Head of caudate nucleus (tissue), 42 donors: ENCODE measurements around the gene HPSE2.
"Not testable (repeated sequence)": the region's sequence is repeated elsewhere in the genome, so short reads cannot be mapped to it uniquely, and the experiment has no call there.

ENCODE experiments used
- DNase-seq, 42 donors: peaks; one replicate each; pipeline versions ENCODE4 v3.0.0 to v3.0.0-alpha.2; 2020 to 2021; ENCODE audit warnings: mixed read lengths in 7 of 42
- intact Hi-C: fragments of 100-400 bp; cut with DNase I; formaldehyde crosslinking; loops from one replicate; pipeline ENCODE4 v1.15.0; 2022

HPSE2 gene

DNA sequence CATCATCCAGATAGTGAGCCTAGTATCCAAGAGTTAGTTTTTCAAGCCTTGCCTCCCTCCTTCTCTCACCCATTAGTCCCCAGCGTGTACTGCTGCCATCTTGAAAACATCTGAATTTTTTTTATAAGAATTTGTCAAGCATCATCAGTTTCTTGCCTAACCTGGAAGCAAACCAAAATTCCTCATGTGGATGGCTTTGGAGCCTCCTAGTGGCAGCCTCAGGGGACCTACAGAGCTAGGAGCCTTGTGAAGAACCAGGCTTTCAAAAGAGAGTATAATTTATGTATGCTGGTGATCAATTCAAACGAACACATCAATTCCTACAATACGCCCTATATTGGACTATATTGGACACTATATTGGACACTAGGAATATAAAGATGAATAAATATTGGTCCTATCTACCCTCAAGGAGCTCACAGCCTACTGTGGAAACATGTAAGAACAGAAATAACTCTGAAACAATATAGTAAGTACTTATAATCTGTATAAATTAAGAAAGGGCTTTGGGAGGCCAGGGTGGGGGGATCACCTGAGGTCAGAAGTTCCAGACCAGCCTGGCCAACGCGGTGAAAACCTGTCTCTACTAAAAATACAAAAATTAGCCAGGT is 63.4 kb downstream of the HPSE2 start:
- DNase-seq = peak; percentile 11 to 79 (median 51)
- intact Hi-C loops = no loop called here

DNA sequence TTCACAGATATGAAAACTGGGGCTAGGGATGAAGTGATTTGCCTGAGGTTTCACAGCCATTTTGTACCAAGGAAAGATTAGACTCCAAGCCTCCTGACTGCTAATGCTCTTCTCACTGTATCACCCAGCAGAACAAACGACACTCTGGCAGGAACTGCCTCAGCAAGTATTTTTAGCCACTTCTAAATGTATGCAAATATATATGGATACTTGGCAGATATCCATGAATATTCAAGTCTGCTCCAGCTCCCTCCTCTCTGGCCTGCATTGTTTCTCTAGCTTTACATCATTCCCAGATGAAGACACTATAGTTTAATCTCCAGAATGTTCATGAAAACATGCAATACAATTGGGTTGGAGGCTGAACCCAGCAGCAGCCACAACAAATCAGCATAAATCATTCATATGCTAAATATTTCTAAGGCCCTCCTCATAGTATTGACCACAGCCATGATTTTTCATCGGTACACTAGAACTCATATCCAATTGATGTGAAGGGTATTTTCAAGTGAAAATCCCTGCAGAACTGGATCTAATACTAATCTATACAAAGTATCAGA is 65.5 kb downstream of the HPSE2 start:
- DNase-seq = no peak
- intact Hi-C loops = no loop called here

DNA sequence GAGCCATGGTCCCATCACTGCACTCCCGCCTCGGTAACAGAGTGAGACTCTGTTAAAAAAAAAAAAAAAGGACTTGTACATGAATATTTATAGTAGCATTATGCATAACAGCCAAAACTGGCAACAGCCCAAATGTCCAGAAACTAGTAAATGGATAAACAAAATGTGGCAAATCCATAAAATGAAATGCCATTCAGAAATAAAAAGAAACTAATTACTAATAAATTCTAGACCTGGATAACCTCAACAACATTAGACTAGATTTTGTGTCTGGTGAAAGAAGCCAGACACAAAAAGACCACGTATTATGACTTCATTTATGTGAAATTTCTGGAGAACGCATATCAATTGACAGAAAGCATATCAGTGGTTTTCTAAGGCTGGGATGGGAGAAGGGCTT is 74.5 kb downstream of the HPSE2 start:
- DNase-seq = peak in 1 of 42 donors; percentile 37
- intact Hi-C loops = no loop called here

DNA sequence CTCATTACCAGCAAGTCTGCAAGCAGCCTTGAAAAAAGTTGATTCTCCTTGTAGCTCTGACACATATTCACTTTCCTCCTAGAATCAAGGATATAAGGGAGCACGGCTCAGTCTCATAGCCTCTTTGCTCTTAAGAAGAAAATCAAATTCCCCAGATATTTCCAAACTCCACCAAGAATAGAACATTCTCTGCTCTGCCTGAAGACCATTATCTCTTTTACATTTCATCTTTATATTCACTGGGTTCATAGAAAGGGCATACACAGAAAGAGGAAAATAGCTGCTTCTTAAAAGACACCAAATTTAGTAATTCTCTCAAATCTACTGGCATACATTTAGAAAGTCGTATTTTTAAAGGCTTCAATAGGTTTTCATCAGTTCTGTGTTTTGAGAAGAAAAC is 92.0 kb downstream of the HPSE2 start:
- no peak for DNase-seq
- intact Hi-C loops = no loop called here

DNA sequence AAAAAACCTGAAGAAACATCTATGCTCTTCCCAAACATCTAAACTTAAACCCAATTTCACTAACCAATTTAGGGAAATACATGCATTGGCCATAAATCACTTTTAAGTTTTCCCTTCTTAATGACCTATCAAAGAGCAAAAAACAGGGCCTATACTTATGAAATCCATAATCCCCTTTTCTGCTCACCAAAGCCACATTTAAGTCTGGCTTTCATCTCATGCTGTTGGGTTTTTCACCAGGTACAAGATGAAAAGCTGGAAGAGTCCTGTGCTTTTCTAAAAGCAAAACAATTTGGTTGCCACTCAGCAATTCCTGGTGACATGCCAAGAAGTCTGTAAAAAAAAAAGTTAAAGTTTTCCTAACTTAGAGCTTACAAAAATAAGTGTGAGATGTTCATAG is 92.6 kb downstream of the HPSE2 start:
- no peak for DNase-seq

DNA sequence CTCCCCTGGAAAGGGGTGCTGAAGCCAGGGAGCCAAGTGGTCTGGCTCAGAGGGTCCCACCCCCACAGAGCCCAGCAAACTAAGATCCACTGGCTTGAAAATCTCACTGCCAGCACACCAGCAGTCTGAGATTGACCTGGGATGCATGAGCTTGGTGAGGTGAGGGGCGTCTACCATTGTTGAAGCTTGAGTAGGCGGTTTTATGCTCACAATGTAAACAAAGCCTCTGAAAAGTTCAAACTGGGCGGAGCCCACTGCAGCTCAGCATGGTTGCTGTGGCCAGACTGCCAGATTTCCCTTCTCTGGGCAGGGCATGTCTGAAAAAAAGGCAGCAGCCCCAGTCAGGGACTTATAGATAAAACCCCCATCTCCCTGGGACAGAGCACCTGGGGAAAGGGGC is 102.8 kb downstream of the HPSE2 start:
- DNase-seq, intact Hi-C loops: not testable (repeated sequence)

More for the DNA sequence above, 92.6 kb downstream of the HPSE2 start:
- intact Hi-C loops = no loop called here

DNA sequence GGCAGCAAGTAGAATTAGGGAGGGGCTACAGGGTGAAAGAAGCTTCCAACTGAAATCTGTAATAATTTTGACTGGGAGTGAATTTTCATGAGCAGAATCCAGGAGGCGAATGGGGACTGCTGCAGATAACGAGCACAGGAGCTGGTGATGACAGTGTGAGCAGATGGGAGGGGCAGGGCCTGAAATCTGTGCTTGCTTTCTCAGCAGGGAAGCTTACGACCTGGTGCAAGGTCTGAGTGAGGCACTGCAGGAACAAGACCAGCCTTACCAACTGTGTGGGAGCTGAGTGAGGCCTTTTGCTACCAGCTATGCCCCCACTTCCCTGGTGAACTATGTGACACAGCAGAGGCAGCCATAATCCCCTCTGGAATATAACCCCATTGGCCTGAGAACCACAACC is 109.8 kb downstream of the HPSE2 start:
- intact Hi-C loops = no loop called here
- DNase-seq = no peak

DNA sequence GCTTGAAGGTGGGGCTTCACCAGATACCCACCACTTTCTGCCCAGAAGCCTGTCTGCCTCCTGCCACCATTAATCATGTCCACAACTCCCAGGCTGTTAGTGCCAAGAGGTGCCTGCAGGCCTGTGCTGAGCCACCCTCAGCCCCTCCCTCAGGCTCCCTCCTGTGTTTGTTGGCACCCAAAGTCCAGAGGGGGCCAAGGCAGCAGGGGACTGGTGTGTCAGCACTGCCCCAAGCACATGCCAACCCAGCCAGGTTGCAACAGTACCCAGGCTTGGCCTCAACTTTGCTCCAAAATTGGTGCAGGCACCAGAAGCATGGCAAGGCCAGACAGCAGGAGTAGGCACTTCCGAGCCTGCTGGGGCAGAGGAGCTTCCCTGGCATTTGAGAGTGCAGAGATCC is 111.3 kb downstream of the HPSE2 start:
- no peak for DNase-seq
- intact Hi-C loops = no loop called here

DNA sequence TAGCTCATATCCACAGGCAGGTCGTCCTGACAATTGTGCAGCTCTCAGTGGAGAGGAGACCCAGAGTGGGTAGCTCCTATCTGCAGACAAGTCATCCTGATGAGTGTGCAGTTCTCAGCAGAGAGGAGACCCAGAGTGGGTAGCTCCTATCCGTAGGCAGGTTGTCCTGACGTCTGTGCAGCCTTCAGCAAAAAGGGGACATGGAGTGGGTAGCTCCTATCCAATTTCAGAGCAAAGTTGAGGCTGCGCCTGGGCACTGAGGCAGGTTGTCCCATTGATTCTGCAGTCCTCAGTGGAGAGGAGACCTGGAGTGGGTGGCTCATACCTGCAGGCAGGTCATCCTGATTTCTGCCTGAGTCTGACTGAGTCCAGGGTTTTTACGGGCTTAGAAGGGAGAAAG is 111.8 kb downstream of the HPSE2 start:
- intact Hi-C loops = no loop called here
- no peak for DNase-seq

DNA sequence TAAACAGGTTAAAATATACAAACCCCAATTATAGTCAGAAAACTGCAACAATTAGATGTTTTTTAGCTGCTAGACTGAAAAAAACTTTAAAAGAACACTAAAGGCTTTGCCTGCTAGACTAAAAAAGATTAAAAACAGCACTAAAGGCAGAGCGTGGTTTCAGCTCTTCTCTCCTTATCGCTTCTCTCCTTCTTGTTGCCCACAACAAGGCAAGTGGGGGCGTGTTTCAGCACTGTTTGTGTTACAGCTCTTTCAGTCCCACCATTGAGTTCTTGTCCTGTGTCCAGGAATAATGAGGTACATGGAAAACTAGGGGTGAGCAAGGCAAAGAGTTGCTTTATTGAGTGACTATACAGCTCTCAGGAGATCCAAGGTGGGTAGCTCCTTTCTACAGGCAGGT is 112.3 kb downstream of the HPSE2 start:
- intact Hi-C loops = no loop called here
- no peak for DNase-seq

DNA sequence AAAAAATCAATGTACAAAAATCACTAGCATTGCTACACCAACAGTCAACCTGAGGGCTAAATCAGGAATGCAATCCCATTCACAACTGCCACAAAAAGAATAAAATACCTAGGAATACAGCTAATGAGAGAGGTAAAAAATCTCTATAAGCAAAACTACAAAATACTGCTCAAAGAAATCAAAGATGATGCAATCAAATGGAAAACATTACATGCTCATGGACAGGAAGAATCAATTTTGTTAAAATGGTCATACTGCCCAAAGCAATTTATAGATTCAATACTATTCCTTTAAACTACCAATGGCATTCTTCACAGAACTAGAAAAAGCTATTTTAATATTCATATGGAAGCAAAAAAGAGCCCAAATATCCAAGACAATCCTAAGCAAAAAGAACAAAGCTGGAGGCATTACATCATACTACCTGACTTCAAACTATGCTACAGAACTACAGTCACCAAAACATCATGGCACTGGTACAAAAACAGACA is 116.3 kb downstream of the HPSE2 start:
- intact Hi-C loops = no loop called here
- DNase-seq = no peak

DNA sequence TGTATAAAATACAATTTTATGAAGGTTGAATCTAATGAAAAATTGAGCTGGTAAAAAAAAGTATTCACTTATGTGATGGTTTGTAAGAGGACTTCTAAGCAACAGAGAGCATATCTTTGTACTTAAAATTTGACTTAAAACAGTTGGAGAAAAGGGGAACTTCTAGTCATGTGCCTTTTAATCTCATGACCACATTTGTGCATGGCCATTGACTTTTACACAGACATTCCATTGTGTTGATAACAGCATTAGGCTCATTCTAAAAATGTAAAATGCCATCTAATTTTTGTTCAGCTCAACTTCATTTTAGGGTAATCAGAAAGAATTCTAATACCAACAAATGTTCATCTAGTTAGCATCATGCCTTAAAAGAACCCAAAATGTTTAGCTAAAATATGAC is 119.9 kb downstream of the HPSE2 start:
- DNase-seq = no peak
- intact Hi-C loops = no loop called here

DNA sequence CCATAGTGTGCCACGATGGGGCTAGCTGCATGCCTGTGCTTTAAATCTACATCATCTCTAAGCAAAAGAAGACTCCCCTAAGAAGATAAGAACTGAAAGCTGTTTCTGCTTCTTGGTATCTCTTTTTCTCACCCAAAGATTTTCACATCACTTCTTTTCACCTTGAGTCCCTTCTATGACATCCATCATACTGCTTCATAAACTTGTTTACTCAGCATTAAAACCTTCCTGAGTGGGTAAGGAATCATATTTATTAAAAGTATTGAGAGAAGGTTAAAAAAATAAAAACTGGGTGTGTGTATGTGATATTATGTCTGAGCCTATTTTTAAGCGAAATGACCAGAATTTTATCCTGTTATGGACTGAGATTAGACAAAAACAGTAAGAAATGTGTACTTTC is 150.3 kb downstream of the HPSE2 start:
- intact Hi-C loops = no loop called here
- DNase-seq = no peak

DNA sequence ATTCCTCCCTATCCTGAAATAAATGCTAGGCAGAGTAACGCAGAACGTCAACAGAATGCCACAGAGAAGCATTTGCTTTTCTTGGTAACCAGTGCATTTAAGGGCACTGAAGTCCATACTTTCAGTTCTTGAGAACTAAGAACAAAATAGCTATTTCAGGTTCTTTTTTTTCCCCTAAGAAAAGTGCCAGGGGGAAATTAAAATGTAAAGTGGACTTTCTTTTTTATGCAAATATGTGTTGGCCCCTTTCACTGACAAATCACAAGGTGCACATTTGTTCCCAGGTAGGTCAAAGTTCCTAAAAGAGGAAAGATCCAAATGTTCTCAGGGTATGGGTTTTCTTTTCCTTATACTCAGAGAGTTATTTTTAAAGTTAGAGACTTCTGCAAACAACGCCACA is 151.5 kb downstream of the HPSE2 start:
- DNase-seq = peak in 5 of 42 donors; percentile 3 to 21 (median 9)
- intact Hi-C loops = no loop called here

DNA sequence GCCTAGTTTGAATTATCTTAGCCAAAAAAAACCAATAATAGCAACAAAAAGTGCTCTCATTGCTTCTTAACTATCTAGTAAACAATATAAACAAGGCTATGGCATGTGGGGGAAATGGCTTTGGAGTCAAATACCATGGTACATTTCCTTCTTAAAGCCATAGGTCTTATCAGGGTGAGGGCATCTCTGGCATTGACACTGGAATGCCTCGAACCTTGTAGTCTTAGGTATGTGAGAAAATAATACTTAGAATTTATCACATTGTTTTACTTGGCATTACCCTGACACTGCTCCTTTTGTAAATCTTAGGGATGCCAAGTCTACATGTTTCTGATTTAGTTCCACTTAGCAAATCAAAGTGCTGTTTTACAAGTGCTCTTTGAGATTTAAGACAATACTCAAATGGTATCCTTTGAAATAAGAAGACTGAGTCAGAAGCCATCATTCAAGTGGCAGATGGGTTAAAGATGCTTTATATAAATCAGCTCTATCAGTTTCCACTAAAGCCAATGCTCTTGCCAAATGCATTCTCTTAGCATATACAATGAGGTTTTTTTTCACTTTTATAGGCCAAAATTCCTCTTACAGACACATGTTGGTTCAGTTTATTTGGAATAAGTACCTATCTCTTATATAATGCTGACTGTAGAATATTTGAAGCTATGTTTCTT is 155.2 kb downstream of the HPSE2 start:
- no peak for DNase-seq
- intact Hi-C loops = no loop called here

DNA sequence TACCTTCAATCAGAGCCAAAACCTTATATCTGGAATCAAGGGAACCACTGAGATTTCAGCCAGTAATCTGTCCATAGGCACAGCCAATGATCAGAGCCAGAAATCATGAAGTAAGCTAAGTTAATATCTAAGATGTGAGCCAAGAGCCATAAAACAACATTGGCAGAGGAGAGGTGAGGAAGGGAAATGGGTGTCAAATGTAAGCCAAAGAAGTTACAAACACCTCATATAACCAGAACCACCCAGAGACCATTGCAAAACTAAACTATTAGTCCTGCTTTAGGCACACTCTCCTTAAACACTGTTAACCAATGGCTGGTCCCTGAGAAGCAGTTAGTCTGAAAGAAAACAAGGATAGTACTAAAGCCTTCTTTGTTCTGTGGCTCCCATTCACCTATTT is 173.1 kb downstream of the HPSE2 start:
- no peak for DNase-seq

DNA sequence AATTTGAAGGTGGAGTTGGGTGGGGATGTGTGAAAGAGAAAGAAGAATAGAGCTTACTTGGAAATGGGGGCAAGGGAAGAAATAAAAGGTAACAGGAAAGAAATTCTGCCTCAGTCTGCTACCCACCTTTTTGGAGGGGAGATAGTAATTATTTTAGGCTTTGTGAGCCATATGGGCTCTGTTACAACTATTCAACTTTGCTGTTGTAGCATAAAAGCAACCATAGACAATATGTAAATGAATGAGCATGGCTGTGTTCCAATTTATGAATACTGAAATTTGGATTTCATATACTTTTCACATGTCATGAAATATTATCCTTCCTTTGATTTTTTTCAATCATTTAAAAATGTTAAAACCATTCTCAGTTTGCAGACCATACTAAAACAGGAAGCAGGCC is 176.9 kb downstream of the HPSE2 start:
- DNase-seq = no peak

More for the DNA sequence above, 173.1 kb downstream of the HPSE2 start:
- intact Hi-C loops = no loop called here

DNA sequence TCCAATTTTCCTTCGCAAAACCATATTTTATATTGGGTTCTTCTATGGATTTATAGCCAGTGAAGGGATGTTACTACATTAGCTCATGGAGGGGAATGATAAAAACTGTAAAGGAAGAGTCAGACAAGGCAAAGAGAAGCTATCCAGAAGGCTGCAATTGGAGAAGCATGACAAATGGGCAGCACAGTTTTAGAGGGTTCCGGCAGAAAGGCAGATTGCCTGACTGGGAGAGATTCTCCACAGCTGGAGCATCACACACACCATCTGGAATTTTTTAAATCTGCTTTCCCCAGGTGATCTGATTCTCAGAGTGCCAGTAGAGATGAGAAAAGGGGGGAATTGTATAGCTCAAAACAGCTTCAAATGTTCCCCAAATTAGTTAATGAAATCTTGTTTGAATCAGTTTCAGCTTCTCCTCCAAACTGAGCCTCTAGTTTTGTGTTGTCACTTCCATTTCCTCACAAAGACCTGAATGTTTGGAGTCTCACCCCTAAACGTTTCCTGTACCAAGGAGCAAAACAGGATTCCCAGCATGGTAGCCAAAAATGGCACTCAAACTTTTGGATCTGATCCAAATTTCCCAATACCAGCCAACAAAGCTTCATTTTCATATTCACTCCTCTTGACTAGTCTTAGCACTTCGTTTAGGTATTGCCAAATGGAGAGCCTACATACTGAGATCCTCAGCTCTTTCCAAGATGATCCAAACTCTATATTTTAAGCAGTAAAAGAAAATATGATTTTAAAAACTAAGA is 177.5 kb downstream of the HPSE2 start:
- no peak for DNase-seq
- intact Hi-C loops = no loop called here

More for the DNA sequence above, 176.9 kb downstream of the HPSE2 start:
- intact Hi-C loops = no loop called here

DNA sequence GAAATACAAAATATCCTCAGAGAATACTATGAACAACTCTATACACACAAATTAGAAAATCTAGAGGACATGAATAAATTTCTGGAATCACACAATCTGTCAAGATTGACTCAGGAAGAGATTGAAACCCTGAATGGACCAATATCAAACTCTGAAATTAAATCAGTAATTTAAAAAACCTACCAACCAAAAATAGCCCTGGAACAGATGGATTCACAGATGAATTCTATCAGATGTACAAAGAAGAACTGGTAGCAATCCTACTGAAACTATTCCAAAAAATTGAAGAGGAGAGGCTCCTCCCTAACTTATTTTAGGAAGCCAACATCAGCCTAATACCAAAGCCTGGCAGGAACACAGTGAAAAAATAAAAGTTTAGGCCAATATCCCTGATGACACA is 190.0 kb downstream of the HPSE2 start:
- intact Hi-C loops = no loop called here
- DNase-seq = no peak
